GM12891 (cell line): Measurements from ENCODE around the gene GPC6.

Experiments
- POLR2A ChIP-seq: IDR thresholded peaks from 2 replicates; pipeline ENCODE4 v1.6.1; 2011; ENCODE audit warnings: low read depth, low read length, control low read depth
- TAF1 ChIP-seq: IDR thresholded peaks from 2 replicates; pipeline ENCODE4 v1.6.1; 2011; ENCODE audit warnings: low read depth, low read length, control low read depth

DNA sequence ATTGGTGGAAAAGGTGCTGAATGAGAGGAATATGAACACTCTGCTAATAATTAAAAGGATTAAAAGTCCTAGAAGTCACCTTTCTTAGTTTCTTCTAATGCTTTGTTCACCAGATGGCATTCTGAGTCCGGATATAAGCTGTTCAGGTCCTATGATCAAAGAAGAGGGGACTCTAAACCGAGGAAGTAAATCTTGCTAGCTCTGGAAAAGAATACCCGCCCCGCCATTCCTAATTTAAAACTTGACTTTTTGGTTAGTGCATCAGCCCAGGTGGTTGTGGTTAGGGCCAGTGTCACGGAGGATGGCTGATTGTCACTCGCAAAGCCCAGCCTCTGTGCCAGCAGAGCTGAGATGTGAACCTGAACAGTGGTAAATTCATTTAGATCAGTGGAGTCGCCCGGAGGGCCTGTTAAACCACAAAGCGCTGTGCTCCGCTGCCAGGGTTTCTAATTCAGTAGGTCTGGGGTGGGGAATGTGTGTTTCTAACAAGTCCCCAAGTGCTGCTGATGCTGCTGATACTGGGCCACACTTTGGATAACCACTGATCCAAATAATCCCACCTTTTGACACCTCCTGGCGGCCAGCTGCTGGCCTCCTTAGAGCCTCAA is 827.5 kb downstream of the GPC6 start:
- TF ChIP-seq TAF1 (no peak), POLR2A (no peak)
